HepG2 (cell line): ENCODE results near the gene CCDC9B. TPM values are rescaled to one million over a fixed set of nuclear protein-coding genes. Genes with fewer than 3 reads are reported as not detected.

Experiments
- ATAC-seq: fragments of 200-7000 bp; cut with Tn5 transposase; 3 replicates; pipeline ENCODE4 v1.9.1; 2020; ENCODE audit warnings: mild to moderate bottlenecking, moderate library complexity
- BruUV-seq: library from RNA; stranded (reverse); fragments of 400-500 nt; replicated peaks from 2 replicates; lab custom pipeline; 2021; lab: Mats Ljungman, UMichigan
- CTCF ChIA-PET: fragments of 300-600 bp; formaldehyde crosslinking; extraction: SDS; loops from one replicate; lab custom pipeline; 2021; ENCODE audit warnings: low total read pairs, inconsistent platforms, low intra/inter-chr PET ratio; lab: Yijun Ruan, JAX
- POLR2A ChIA-PET: fragments of 350-600 bp; sonication (Branson Sonifier 250); formaldehyde crosslinking; loops from one replicate; lab custom pipeline; 2020; ENCODE audit warnings: antibody characterized with exemption, inconsistent platforms; lab: Yijun Ruan, JAX
- DNase-seq: peaks from one replicate; pipeline ENCODE4 v3.0.0-alpha.2; 2015; ENCODE audit warnings: low spot score
- FAIRE-seq: peaks from 3 replicates; lab custom pipeline; 2011; peaks lifted over from hg19 to GRCh38; lab: Jason Lieb, UNC
- H2AFZ ChIP-seq: one replicate; pipeline ENCODE4 v1.6.1; 2011; ENCODE audit warnings: low read length, inconsistent platforms
- H3K27ac ChIP-seq: fragments of 300-600 bp; 3 replicates; pipeline ENCODE4 v1.8.0; 2011; ENCODE audit warnings: mixed run types, mild to moderate bottlenecking, mixed read lengths, low read length, inconsistent platforms; ENCODE audit not compliant: insufficient read depth; ENCODE audit errors: extremely low read length
- H3K27me3 ChIP-seq, 2 experiments: fragments of 200-600 bp in 1 of 2; 2 replicates in 1 of 2; 3 replicates in 1 of 2; pipeline versions ENCODE4 v1.6.0 to v1.8.0; 2011; ENCODE audit warnings: low read length in 2 of 2, mild to moderate bottlenecking in 2 of 2, moderate library complexity in 2 of 2, inconsistent platforms in 1 of 2; ENCODE audit not compliant: insufficient read depth in 2 of 2, control insufficient read depth in 1 of 2
- H3K36me3 ChIP-seq, 2 experiments: fragments of 200-600 bp in 1 of 2; replicated peaks in 1 of 2; 2 replicates in 1 of 2; 3 replicates in 1 of 2; pipeline versions ENCODE4 v1.5.1 to v1.8.0; 2011; ENCODE audit warnings: low read length in 2 of 2, inconsistent platforms in 1 of 2; ENCODE audit not compliant: insufficient read depth in 2 of 2, control insufficient read depth in 1 of 2
- H3K4me1 ChIP-seq: 2 replicates; pipeline ENCODE4 v1.5.1; 2012; ENCODE audit warnings: low read length, inconsistent platforms; ENCODE audit not compliant: insufficient read depth
- H3K4me2 ChIP-seq: 2 replicates; pipeline ENCODE4 v1.6.0; 2011; ENCODE audit warnings: low read depth, low read length, inconsistent platforms
- H3K4me3 ChIP-seq, 3 experiments: fragments of 200-600 bp in 1 of 3; sonication (generic), shearing (Covaris generic) in 1 of 3; replicated peaks in 1 of 3; 2 replicates each; pipeline ENCODE4 v1.5.1; 2011 to 2016; ENCODE audit warnings: low read length in 3 of 3, inconsistent platforms in 2 of 3, low read depth in 2 of 3, mild to moderate bottlenecking in 2 of 3, control low read depth in 1 of 3, mixed read lengths in 1 of 3; ENCODE audit not compliant: insufficient read depth in 1 of 3
- H3K79me2 ChIP-seq: one replicate; pipeline ENCODE4 v1.6.1; 2011; ENCODE audit warnings: low read length, inconsistent platforms; ENCODE audit not compliant: insufficient read depth
- H3K9ac ChIP-seq: 2 replicates; pipeline ENCODE4 v1.6.0; 2011; ENCODE audit warnings: mild to moderate bottlenecking, low read depth, low read length, inconsistent platforms; ENCODE audit not compliant: insufficient read depth
- H3K9me3 ChIP-seq: 2 replicates; pipeline ENCODE4 v1.5.1; 2012; ENCODE audit warnings: mild to moderate bottlenecking, low read length
- H4K20me1 ChIP-seq: 2 replicates; pipeline ENCODE4 v1.6.0; 2011; ENCODE audit warnings: inconsistent platforms, mild to moderate bottlenecking, low read length, moderate library complexity; ENCODE audit not compliant: insufficient read depth
- DMAP1 ChIP-seq: IDR thresholded peaks from 2 replicates; pipeline ENCODE4 v1.6.1; 2016
- E2F1 ChIP-seq: sonication (generic); formaldehyde crosslinking; IDR thresholded peaks from 2 replicates; pipeline ENCODE4 v1.5.0; 2020; ENCODE audit warnings: missing genetic modification reagents
- POGZ ChIP-seq: sonication (generic); formaldehyde crosslinking; IDR thresholded peaks from 2 replicates; pipeline ENCODE4 v1.4.0; 2020; ENCODE audit warnings: mild to moderate bottlenecking, missing genetic modification reagents
- TEAD3 ChIP-seq: optimal IDR thresholded peaks from 2 replicates; pipeline ENCODE3; 2016; ENCODE audit warnings: borderline replicate concordance
- TEF ChIP-seq: sonication (generic); formaldehyde crosslinking; IDR thresholded peaks from 2 replicates; pipeline ENCODE4 v1.5.0; 2020; ENCODE audit warnings: missing genetic modification reagents
- THAP9 ChIP-seq: sonication (generic); formaldehyde crosslinking; IDR thresholded peaks from 2 replicates; pipeline ENCODE4; 2020; ENCODE audit warnings: missing genetic modification reagents, mild to moderate bottlenecking, borderline replicate concordance
- YEATS4 ChIP-seq: sonication (generic); formaldehyde crosslinking; IDR thresholded peaks from 2 replicates; pipeline ENCODE4 v1.4.0; 2020; ENCODE audit warnings: missing genetic modification reagents, borderline replicate concordance
- ZNF33B ChIP-seq: sonication (generic); formaldehyde crosslinking; IDR thresholded peaks from 2 replicates; pipeline ENCODE4 v1.5.1; 2020; ENCODE audit warnings: mild to moderate bottlenecking, missing genetic modification reagents
- ZNF781 ChIP-seq: sonication (generic); formaldehyde crosslinking; IDR thresholded peaks from 2 replicates; pipeline ENCODE4 v1.5.1; 2020; ENCODE audit warnings: borderline replicate concordance, mild to moderate bottlenecking, missing genetic modification reagents; ENCODE audit errors: not compliant biosample characterization
- ZSCAN5A ChIP-seq: sonication (generic); formaldehyde crosslinking; IDR thresholded peaks from 2 replicates; pipeline ENCODE4 v1.8.0; 2022; ENCODE audit warnings: mild to moderate bottlenecking, missing genetic modification reagents, borderline replicate concordance
- WGBS: methylation state at CpG from one replicate; pipeline ENCODE4 v1.1.6; 2017; ENCODE audit warnings: low lambda C conversion rate; 5-methylcytosine and 5-hydroxymethylcytosine counted together
- in situ Hi-C: cut with HindIII; loops from 2 replicates; pipeline ENCODE4 v1.10.0; 2017; ENCODE audit warnings: low pct_unique_long_range_greater_than_20kb; ENCODE audit not compliant: extremely low pct_ligation_motif_present
- intact Hi-C: fragments of 100-400 bp; cut with micrococcal nuclease; formaldehyde crosslinking; loops from one replicate; pipeline ENCODE4 v1.10.0; 2022; ENCODE audit not compliant: unreplicated experiment
- polyA plus RNA-seq, 8 experiments: library from polyadenylated mRNA; depleted of rRNA in 3 of 8; stranded (reverse) in 7 of 8; unstranded in 1 of 8; fragments of >200 nt; fragmentation: Illumina TruSeq in 4 of 8; extraction: Trizol in 4 of 8; gene quantifications; 2 replicates each; pipeline versions ENCODE4 v1.2.1 to v1.2.3, GENCODE V29; 2011 to 2016; ENCODE audit warnings: low read depth in 4 of 8, missing spikeins in 1 of 8, mixed read lengths in 1 of 8; ENCODE audit not compliant: insufficient read depth in 1 of 8
- total RNA-seq, 5 experiments: library from RNA; depleted of rRNA; stranded (reverse); fragments of >200 nt; fragmentation: Illumina TruSeq; extraction: Trizol; gene quantifications; 2 replicates each; pipeline ENCODE4 v1.2.3, GENCODE V29; 2016; ENCODE audit warnings: low read depth in 1 of 5

CCDC9B gene
- total and polyA plus RNA-seq, 2 of the 13 experiments (the other 11 are each of a cell fraction or from before 2014, with no cell fraction given), result 0.98 to 1.6 TPM

- CTCF ChIA-PET, result no interaction called here
- ATAC-seq (no peak), DNase-seq (no peak), FAIRE-seq (no peak)
- Histone ChIP-seq H3K9me3 (no peaks in the 10 kb centered on the region), H3K4me3 (no peak overlapping the region), H3K27me3 (peaks cover 20 to 89% of the 10 kb centered on the region in 2 experiments), H4K20me1 (no peaks in the 10 kb centered on the region)
- intact Hi-C loops, result no loop called here
- 3% methylated on average over 6 of the region's 7 CpGs for WGBS
- BruUV-seq, result no TSS peak
- TF ChIP-seq POGZ (no peak), ZNF781 (no peak), YEATS4 (CRISPR knock-in tag) (no peak)
- TF ChIP-seq, all 625 proteins: peak for 0
- no peak overlapping the region for H3K27ac ChIP-seq
- no peaks in the 10 kb centered on the region for H3K36me3 ChIP-seq
- H3K4me2 ChIP-seq, result no peak overlapping the region
- in situ Hi-C loops, result no loop called here
- no peak overlapping the region for H2AFZ ChIP-seq
- H3K9ac ChIP-seq, result no peak overlapping the region
- no peaks in the 10 kb centered on the region for H3K79me2 ChIP-seq
- H3K4me1 ChIP-seq, result 0 out of 2 replicates have a peak, but pooled peaks cover 3% of the 10 kb centered on the region
- POLR2A ChIA-PET, result no interaction called here
Observed at GRCh38 chr15:40286061-40286532, 54.6 kb downstream of the CCDC9B start.

GRCh38 chr15:40285554-40286011, 55.2 kb downstream of the CCDC9B start:
- Histone ChIP-seq H3K4me1 (no peaks in the 10 kb centered on the region), H3K27ac (no peak overlapping the region), H4K20me1 (no peaks in the 10 kb centered on the region), H3K36me3 (no peaks in the 10 kb centered on the region), H3K4me2 (no peak overlapping the region), H3K4me3 (no peak overlapping the region), H3K9me3 (no peaks in the 10 kb centered on the region), H2AFZ (no peak overlapping the region), H3K79me2 (no peaks in the 10 kb centered on the region), H3K9ac (no peak overlapping the region), H3K27me3 (peaks cover 17 to 91% of the 10 kb centered on the region in 2 experiments)
- in situ Hi-C loops (no loop called here), intact Hi-C loops (no loop called here)
- FAIRE-seq, result no peak
- ATAC-seq, result no peak
- POLR2A ChIA-PET, result no interaction called here
- 0% methylated on average over 1 of the region's 1 CpG for WGBS
- no peak for DNase-seq
- CTCF ChIA-PET, result no interaction called here
- TF ChIP-seq THAP9 (CRISPR knock-in tag) (no peak), TEAD3 (CRISPR knock-in tag) (no peak), ZSCAN5A (CRISPR knock-in tag) (no peak), DMAP1 (CRISPR knock-in tag) (no peak), ZNF33B (no peak), TEF (CRISPR knock-in tag) (no peak), E2F1 (CRISPR knock-in tag) (no peak)
- BruUV-seq, result no TSS peak
